Esophagus (tissue), 2 donors: ENCODE results near the gene MYH10. TPM values are rescaled to one million over a fixed set of nuclear protein-coding genes. Genes with fewer than 3 reads are reported as not detected.

Experiments
- H3K27ac ChIP-seq, 2 donors: one replicate each; pipeline ENCODE4 v1.5.1; 2013; ENCODE audit warnings: low read depth in 2 of 2, mild to moderate bottlenecking in 2 of 2, inconsistent platforms in 1 of 2, low read length in 1 of 2, moderate library complexity in 1 of 2
- H3K27me3 ChIP-seq, 2 donors: one replicate each; pipeline ENCODE4 v1.6.1; 2013; ENCODE audit warnings: low read length in 2 of 2, control low read depth in 1 of 2, mild to moderate bottlenecking in 1 of 2; ENCODE audit not compliant: insufficient read depth in 2 of 2, control insufficient read depth in 1 of 2
- H3K36me3 ChIP-seq, 2 donors: one replicate each; pipeline ENCODE4 v1.6.1; 2013; ENCODE audit warnings: low read length in 1 of 2; ENCODE audit not compliant: control insufficient read depth in 2 of 2, insufficient read depth in 2 of 2
- H3K4me1 ChIP-seq, 2 donors: one replicate each; pipeline ENCODE4 v1.6.1; 2013; ENCODE audit warnings: low read length in 1 of 2; ENCODE audit not compliant: control insufficient read depth in 2 of 2, insufficient read depth in 2 of 2
- H3K4me3 ChIP-seq, 2 donors: one replicate each; pipeline ENCODE4 v1.5.1; 2013; ENCODE audit warnings: low read length in 2 of 2, mild to moderate bottlenecking in 2 of 2, low read depth in 1 of 2, moderate library complexity in 1 of 2
- H3K9me3 ChIP-seq, 2 donors: one replicate each; pipeline ENCODE4 v1.6.1; 2013; ENCODE audit warnings: mild to moderate bottlenecking in 2 of 2, low read depth in 1 of 2, low read length in 1 of 2, moderate library complexity in 1 of 2; ENCODE audit not compliant: control insufficient read depth in 2 of 2, insufficient read depth in 1 of 2
- WGBS, 2 donors: extraction: QIAGEN DNeasy Blood & Tissue Kit; methylation state at CpG; one replicate each; pipeline ENCODE4 v1.1.7; 2013; 5-methylcytosine and 5-hydroxymethylcytosine counted together
- polyA plus RNA-seq, 2 donors: library from polyadenylated mRNA; stranded (reverse); fragments of 200-250 nt; gene quantifications; one replicate each; pipeline ENCODE4 v1.2.3, GENCODE V29; 2013
- donor health status: healthy with polysubstance abuse.
- donor health status: Bipolar disorder and iron deficiency.

Gene MYH10
- polyA plus RNA-seq, 2 donors = 2.4 to 3.2 TPM

- Histone ChIP-seq H3K27ac (no peak overlapping the region), H3K27me3 (no peaks in the 10 kb centered on the region), H3K4me1 (no peaks in the 10 kb centered on the region), H3K36me3 (no peaks in the 10 kb centered on the region), H3K4me3 (no peak overlapping the region), H3K9me3 (no peaks in the 10 kb centered on the region)
- 80 to 86% methylated on average over 3 of the region's 3 CpGs for WGBS, 2 donors
Observed at GRCh38 chr17:8618825-8619224, 11.7 kb downstream of the MYH10 start.

- no peak overlapping the region for H3K27ac ChIP-seq
- H3K27me3 ChIP-seq = no peaks in the 10 kb centered on the region
- no peaks in the 10 kb centered on the region for H3K36me3 ChIP-seq
- 80 to 88% methylated on average over 2 of the region's 2 CpGs for WGBS, 2 donors
- H3K4me3 ChIP-seq = no peak overlapping the region
- no peaks in the 10 kb centered on the region for H3K9me3 ChIP-seq
- H3K4me1 ChIP-seq = no peaks in the 10 kb centered on the region
Observed at GRCh38 chr17:8614988-8615387, 15.5 kb downstream of the MYH10 start.

- Histone ChIP-seq H3K27ac (no peak overlapping the region), H3K9me3 (no peaks in the 10 kb centered on the region), H3K4me1 (no peaks in the 10 kb centered on the region), H3K27me3 (no peaks in the 10 kb centered on the region), H3K36me3 (no peaks in the 10 kb centered on the region), H3K4me3 (no peak overlapping the region)
- 72 to 75% methylated on average over 8 of the region's 8 CpGs for WGBS, 2 donors
Observed at GRCh38 chr17:8611619-8612298, 18.8 kb downstream of the MYH10 start.

GRCh38 chr17:8611137-8611536, 19.4 kb downstream of the MYH10 start:
- Histone ChIP-seq H3K4me3 (no peak overlapping the region), H3K27me3 (no peaks in the 10 kb centered on the region), H3K9me3 (no peaks in the 10 kb centered on the region), H3K36me3 (no peaks in the 10 kb centered on the region), H3K4me1 (no peaks in the 10 kb centered on the region), H3K27ac (no peak overlapping the region)
- 57 to 73% methylated on average over 2 of the region's 2 CpGs for WGBS, 2 donors

GRCh38 chr17:8610558-8610957, 20.0 kb downstream of the MYH10 start:
- Histone ChIP-seq H3K9me3 (no peaks in the 10 kb centered on the region), H3K4me3 (no peak overlapping the region), H3K27ac (no peak overlapping the region), H3K27me3 (no peaks in the 10 kb centered on the region), H3K4me1 (no peaks in the 10 kb centered on the region), H3K36me3 (no peaks in the 10 kb centered on the region)
- 84 to 91% methylated on average over 2 of the region's 2 CpGs for WGBS, 2 donors

GRCh38 chr17:8609910-8610309, 20.6 kb downstream of the MYH10 start:
- H3K27ac ChIP-seq = no peak overlapping the region
- no peaks in the 10 kb centered on the region for H3K4me1 ChIP-seq
- H3K4me3 ChIP-seq = no peak overlapping the region
- H3K36me3 ChIP-seq = no peaks in the 10 kb centered on the region
- no peaks in the 10 kb centered on the region for H3K9me3 ChIP-seq
- 91 to 95% methylated on average over 4 of the region's 4 CpGs for WGBS, 2 donors
- H3K27me3 ChIP-seq = no peaks in the 10 kb centered on the region

- Histone ChIP-seq H3K4me3 (no peak overlapping the region), H3K9me3 (no peaks in the 10 kb centered on the region), H3K27me3 (no peaks in the 10 kb centered on the region), H3K36me3 (no peaks in the 10 kb centered on the region), H3K27ac (no peak overlapping the region), H3K4me1 (no peaks in the 10 kb centered on the region)
- WGBS, 2 donors = 72 to 78% methylated on average over 8 of the region's 8 CpGs
Observed at GRCh38 chr17:8608001-8608400, 22.5 kb downstream of the MYH10 start.

- no peaks in the 10 kb centered on the region for H3K27me3 ChIP-seq
- no peaks in the 10 kb centered on the region for H3K4me1 ChIP-seq
- no peaks in the 10 kb centered on the region for H3K9me3 ChIP-seq
- no peak overlapping the region for H3K27ac ChIP-seq
- no peak overlapping the region for H3K4me3 ChIP-seq
- H3K36me3 ChIP-seq = no peaks in the 10 kb centered on the region
- 54 to 62% methylated on average over 3 of the region's 3 CpGs for WGBS, 2 donors
Observed at GRCh38 chr17:8606401-8606800, 24.1 kb downstream of the MYH10 start.

GRCh38 chr17:8602679-8603078, 27.8 kb downstream of the MYH10 start:
- H3K9me3 ChIP-seq = no peaks in the 10 kb centered on the region
- no peak overlapping the region for H3K4me3 ChIP-seq
- no peaks in the 10 kb centered on the region for H3K4me1 ChIP-seq
- no peak overlapping the region for H3K27ac ChIP-seq
- H3K36me3 ChIP-seq = no peaks in the 10 kb centered on the region
- no peaks in the 10 kb centered on the region for H3K27me3 ChIP-seq

GRCh38 chr17:8599351-8600011, 31.0 kb downstream of the MYH10 start:
- H3K36me3 ChIP-seq = no peaks in the 10 kb centered on the region
- no peak overlapping the region for H3K27ac ChIP-seq
- no peaks in the 10 kb centered on the region for H3K9me3 ChIP-seq
- 91% methylated on average over 1 of the region's 1 CpG for WGBS, 2 donors
- no peaks in the 10 kb centered on the region for H3K27me3 ChIP-seq
- H3K4me1 ChIP-seq = no peaks in the 10 kb centered on the region
- H3K4me3 ChIP-seq = no peak overlapping the region
